GM12892 (cell line): ENCODE data around the gene GNB2.

ENCODE experiments used
- POLR2A ChIP-seq: IDR thresholded peaks from 2 replicates; pipeline ENCODE4 v1.6.1; 2011; ENCODE audit warnings: low read depth, low read length, control low read depth
- POLR2AphosphoS5 ChIP-seq: IDR thresholded peaks from 2 replicates; pipeline ENCODE4 v1.6.1; 2011; ENCODE audit warnings: low read depth, low read length, control low read depth
- TAF1 ChIP-seq: IDR thresholded peaks from 2 replicates; pipeline ENCODE4 v1.6.1; 2011; ENCODE audit warnings: low read depth, mild to moderate bottlenecking, control low read depth, low read length, borderline replicate concordance

DNA sequence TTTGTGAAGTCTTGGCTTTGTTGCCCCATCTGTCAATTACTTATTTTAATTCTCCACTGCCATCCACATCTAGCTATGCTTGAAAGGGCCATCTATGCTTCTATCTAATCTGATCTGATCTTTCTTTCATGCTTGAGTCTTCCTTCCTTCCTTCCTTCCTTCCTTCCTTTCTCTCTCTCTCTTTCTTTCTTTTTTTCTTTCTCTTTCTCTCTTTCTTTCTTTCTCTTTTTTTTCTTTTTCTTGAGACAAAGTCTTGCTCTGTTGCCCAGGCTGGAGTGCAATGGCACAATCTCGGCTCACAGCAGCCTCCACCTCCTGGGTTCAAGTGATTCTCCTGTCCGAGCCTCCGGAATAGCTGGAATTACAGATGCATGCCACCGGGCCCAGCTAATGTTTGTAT lies 43.5 kb upstream of the GNB2 start:
- TF ChIP-seq TAF1, result no peak
- no peak for TF ChIP-seq POLR2AphosphoS5
- TF ChIP-seq POLR2A, result no peak
